T-helper 1 cell treated with Interleukin-12 subunit alpha and Interleukin-12 subunit beta and Interleukin-4 antibody, amounts not matched to agents 30 ng/mL and 1 ng/mL, for 36 hours (primary cell): ENCODE results near the gene S1PR1. TPM values are rescaled to one million over a fixed set of nuclear protein-coding genes. Genes with fewer than 3 reads are reported as not detected.

Experiments
- intact Hi-C: fragments of 100-400 bp; cut with micrococcal nuclease; formaldehyde crosslinking; loops from one replicate; pipeline ENCODE4 v1.15.1; 2024
- total RNA-seq: library from RNA; stranded (reverse); gene quantifications from 2 replicates; pipeline ENCODE4 v1.2.3, GENCODE V29; 2022

The S1PR1 gene
- total RNA-seq, 1 donor from 2014 or later: 132 TPM

GRCh38 chr1:101278238-101278637 is 41.4 kb downstream of the S1PR1 start:
- intact Hi-C loops: loop anchor here (1.0 kb wide), 1 partner anchor 24 kb away; no protein-coding TSS in a partner anchor

- intact Hi-C loops: loop anchor here (1.0 kb wide), 1 partner anchor 25 kb away; no protein-coding TSS in a partner anchor
Measured at GRCh38 chr1:101278845-101279244, 42.0 kb downstream of the S1PR1 start.

DNA sequence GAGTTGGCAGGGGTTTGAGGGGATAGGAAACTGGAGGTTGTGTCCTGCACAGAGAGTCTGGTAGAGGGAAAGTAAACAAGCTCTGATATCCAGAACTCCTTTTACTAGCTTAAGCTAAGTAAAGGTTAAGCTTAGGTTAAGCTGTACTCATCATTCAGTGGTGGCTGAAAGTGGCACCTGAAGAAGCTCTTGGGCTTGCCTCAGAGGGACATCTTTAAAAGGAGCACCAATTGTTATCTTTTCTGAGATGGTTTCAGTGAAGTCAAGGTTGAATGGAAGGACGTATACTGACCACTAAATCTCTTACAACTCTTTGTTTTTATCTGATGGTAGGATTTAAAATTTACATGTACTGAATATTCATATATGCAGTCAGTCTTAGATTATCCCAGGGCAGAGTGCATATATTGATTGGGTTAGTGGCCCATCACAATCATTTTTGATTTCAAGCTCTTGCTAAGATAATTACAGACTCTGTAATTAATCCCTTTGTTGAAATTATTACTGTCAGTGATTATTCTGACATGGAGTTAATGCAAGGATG is 43.3 kb downstream of the S1PR1 start:
- intact Hi-C loops: no loop called here

GRCh38 chr1:101280942-101281654 is 44.3 kb downstream of the S1PR1 start:
- intact Hi-C loops: no loop called here

DNA sequence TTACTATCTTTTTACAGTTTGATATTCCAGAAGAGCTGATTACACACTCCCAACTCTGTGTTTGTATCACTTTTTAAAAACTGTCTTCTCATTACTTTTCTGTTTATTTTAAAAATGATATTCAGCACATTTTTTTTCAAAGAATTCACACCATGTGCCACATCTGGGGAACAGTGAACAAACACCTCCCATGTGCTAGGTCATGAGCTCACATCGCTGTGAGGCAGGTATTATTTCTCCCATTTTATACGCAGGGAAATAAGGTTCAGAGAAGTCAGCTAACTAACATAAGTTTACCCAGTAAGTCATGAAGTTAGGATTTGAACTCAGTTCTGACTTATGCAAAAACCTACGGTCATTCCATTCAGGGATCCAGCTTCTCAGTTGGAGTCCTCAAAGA is 44.9 kb downstream of the S1PR1 start:
- intact Hi-C loops: no loop called here

- intact Hi-C loops: no loop called here
Measured at GRCh38 chr1:101282314-101283038, 45.7 kb downstream of the S1PR1 start.

DNA sequence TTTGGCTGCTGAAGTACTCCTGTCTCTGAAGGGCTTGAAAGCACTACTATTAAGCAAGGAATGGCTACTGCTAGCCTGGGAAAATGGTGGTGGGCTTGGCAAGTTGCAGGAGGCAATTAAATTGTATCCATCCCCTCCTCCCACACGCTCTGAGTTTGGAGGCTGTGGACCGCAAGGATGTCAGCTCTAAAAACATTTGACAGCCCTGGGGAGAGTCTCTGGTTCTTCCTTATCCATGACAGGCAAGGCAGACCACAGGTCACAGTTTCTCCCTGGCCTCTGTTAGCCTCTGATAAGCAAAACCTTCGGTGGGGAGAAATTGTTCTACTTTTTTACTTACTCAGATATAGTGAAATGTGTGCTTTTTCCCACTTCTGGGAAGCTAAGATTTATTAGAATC is 46.6 kb downstream of the S1PR1 start:
- intact Hi-C loops: no loop called here

GRCh38 chr1:101284021-101284420 is 47.2 kb downstream of the S1PR1 start:
- intact Hi-C loops: loop anchor here (1.0 kb wide), 1 partner anchor 357 kb away; no protein-coding TSS in a partner anchor

DNA sequence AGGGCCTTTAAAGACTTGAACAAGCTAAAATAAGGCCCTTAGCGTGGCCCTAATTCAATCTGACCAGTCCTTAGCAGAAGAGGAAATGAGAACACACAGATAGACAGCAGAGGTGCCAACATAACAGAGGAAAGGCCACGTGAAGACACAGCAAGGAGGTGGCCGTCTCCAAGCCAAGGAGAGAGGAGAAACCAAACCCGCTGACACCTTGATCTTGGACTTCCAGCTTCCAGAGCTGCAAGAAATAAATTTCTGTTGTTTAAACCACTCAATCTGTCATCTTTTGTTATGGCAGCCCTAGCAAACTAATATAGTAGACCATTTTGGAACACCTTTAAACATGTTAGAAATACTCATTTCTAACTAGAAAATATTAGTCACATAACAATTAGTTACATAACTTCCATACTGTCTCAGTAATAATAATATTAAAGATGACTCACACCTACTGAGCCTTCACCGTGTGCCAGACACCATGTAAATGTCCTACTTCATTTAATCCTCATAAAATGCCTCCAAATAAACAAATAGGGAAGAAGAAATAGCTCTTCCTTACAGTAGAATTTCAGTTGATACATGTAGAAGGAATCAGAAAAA is 47.9 kb downstream of the S1PR1 start:
- intact Hi-C loops: loop anchor here (1.0 kb wide), 1 partner anchor 357 kb away; no protein-coding TSS in a partner anchor

- intact Hi-C loops: no loop called here
Measured at GRCh38 chr1:101285922-101286570, 49.2 kb downstream of the S1PR1 start.

DNA sequence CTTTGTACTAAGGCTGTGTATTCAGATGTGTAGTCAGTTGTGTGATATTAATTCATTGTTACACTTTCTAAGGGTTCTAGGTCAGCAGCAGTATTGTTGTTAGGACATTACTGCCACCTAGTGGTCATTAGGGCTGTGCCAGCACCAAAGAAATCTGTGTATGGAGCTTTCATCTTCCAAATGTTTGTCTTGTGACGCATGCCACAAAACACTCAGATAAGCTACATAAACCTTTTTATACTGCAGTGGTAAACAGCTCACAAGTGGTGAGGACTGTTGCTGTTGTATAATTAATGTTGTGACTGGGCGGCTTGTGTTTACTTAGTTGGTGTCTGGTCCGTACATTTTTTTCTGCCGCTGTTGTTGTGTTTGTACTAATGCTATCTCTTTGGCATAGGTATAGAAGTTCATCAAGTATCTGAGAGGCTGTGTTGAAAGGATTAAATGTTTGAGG is 51.7 kb downstream of the S1PR1 start:
- intact Hi-C loops: loop anchor here (1.0 to 2.0 kb wide), 11 partner anchors 26 to 392 kb away; partner anchors contain the start of genes DPH5 and SLC30A7

- intact Hi-C loops: loop anchor here (5.0 kb wide), 1 partner anchor 277 kb away; no protein-coding TSS in a partner anchor
Measured at GRCh38 chr1:101290119-101290921, 53.5 kb downstream of the S1PR1 start.

Other genes with a start within 250 kb of the S1PR1 start
- gene DPH5, start 211.2 kb upstream of the S1PR1 start, total RNA-seq: 24.0 and 26.6 TPM in 2 replicates